Stimulated activated CD4-positive, alpha-beta T cell treated with anti-CD3 and anti-CD28 coated beads, Interleukin-15, amount 100 ng/mL, for 48 hours (primary cell): ENCODE results near the gene TSPAN14.

Source experiments
- DNase-seq, 2 donors: peaks; one replicate each; pipeline ENCODE4 v3.0.0-alpha.2; 2020; ENCODE audit warnings: low read depth in 2 of 2

TSPAN14 gene

DNA sequence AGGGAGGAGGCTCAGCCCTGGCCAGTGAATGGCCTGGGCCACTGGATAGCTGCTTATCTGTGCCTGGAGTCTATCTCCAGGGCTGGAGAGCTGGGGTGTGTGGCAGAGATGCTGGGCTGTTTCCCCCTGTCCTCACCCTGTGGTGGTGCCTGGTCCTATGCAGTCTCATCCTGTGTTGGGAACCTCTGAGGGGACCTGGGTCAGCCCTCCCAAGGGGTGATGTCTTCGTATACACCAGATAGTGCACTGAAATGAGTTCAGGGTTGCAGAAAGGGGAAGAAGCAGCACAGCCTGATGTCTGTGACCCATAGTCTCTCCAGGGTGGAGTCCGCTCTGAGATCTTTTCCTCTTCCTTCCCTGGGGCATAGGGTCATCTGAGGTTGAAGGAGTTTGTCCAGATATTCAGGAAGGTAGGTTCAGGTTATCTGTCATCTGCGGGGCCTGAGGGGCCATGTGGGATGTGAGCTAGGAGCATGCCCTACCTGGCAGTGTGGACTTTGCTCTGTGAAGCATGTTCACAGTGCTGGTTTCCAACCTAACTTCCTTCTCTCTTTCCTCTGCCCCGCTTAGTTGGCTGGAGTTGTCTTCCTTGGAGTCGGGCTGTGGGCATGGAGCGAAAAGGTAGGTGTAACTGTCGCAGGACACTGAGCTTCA, 50.2 kb downstream of the TSPAN14 start:
- no peak for DNase-seq

DNA sequence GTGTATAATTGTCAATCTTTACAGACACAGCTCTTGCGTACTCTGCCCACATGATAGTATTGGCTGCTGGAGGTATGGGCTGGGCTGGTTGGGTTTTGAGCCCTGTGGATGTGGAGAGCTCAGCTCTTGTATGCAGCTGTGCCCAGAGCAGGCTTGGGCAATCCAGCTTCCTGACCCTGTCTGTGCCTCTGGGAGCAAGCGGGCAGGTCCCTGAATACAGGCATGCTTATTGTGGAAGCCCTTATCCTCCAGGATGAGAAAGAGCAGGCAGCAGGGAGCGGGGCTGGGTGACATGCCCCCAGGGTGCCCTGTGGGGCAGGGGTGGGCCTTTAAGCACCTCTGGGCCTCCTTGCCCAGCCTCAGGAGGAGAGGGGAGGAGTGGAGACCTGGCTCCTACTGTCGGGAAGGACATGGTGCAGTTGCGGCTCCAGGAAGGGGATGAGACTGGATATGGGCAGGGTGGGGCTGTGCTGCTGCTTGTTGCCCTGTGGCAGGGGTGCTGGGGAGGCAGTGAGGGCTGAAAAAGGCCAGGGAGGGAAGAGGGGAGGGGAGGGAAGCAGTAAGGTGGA, 50.9 kb downstream of the TSPAN14 start:
- no peak for DNase-seq

DNA sequence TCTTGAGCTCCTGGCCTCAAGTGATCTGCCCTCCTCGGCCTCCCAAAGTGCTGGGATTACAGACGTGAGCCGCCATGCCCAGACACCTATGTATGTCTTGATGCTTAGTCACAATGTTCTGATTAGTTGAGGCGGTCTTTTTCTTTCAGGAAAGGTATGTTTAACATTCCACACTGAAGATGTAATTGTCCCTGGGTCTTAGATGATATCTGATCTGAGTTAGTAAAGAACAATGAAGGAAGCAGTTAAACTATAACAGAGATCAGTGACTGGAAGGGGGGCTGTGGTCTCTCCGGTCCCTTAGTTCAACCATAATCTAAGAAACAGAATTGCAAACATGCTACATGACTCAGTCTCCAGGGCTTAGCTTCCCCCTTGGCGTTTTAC, 52.1 kb downstream of the TSPAN14 start:
- DNase-seq: no peak

DNA sequence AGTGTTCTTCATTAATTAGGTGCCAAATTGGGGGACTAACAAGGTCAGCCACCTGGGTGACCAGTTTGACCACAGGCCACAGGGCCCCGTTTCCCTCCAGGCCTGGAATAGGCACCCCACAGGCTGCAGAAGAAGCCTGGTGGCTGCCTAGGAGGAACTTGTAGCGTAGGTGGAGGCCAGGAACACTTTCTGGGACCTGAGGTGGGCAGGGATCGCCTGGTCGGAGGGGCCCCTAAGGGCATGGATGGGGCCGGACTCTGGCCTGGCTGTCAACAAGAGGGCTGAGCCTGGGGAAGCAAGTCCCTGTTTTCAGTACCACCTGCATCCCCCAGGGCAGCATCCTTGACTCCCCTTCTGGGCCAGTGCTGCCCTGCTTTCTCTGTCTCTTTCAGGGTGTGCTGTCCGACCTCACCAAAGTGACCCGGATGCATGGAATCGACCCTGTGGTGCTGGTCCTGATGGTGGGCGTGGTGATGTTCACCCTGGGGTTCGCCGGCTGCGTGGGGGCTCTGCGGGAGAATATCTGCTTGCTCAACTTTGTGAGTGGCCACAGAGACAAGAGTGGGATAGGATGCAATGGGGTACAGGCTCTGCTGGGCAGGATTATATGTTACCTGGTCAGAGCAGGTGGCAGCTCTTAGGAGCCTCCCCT, 52.9 kb downstream of the TSPAN14 start:
- DNase-seq: no peak

DNA sequence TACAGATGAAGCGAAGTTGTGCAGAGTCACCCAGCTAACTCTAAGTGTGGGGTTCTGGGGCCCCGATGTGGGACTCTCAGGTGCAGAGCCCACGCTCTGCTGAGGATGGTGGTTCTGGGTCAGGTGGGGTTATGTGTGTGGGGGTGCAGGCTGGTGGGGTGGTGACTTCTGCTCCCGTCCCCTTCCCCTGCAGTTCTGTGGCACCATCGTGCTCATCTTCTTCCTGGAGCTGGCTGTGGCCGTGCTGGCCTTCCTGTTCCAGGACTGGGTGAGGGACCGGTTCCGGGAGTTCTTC, 54.9 kb downstream of the TSPAN14 start:
- DNase-seq: no peak

DNA sequence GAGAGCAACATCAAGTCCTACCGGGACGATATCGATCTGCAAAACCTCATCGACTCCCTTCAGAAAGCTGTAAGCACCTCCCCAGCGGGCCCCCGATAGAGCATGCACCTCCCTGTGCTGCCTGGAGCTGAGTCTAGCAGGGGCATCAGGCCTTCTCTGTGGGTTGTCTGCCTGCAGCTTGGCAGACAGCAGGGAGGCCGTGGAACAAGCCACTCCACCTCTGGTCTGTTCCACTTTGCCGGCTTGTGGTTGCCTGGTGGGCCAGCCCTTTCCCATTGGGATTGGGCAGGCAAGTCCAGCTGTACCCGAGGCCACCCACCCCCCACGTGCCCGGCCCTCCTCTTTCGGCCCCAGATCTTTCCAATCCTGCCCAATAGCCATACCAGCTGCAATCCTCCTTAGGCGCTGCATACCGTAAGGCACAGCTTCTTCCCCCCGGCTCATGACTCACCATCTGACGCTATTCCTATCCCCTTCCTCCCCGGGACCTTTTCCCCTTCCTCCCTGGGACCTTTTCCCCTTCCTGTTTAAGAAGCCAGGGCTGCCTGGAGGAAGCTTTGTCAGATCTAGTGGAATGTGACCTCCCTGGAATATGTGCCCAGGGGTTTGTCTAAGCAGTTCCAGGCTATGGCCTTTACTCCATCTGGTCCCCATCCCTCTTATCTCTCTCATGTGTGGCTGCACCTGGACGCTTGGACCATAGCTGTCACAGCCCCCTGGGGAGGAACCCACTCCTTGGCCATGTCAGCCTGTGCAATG, 55.5 kb downstream of the TSPAN14 start:
- no peak for DNase-seq

DNA sequence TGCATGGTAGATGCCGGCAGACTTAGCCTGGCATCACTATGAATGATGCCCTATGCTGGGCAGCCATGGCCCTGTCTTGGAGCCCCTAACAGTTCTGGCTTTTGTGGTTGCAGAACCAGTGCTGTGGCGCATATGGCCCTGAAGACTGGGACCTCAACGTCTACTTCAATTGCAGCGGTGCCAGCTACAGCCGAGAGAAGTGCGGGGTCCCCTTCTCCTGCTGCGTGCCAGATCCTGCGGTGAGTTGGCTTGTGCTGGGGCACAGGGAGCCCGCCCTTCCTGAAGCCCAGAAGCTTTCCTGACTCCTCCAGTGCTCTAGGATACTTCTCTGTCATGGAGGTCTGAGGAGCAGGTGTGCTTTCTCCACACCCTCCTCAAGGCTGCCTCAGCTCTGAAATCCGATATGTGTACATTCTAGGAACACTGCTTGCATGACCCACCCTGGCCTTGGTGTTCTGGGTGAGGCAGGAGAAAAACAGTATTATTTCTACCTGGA, 58.0 kb downstream of the TSPAN14 start:
- no peak for DNase-seq

DNA sequence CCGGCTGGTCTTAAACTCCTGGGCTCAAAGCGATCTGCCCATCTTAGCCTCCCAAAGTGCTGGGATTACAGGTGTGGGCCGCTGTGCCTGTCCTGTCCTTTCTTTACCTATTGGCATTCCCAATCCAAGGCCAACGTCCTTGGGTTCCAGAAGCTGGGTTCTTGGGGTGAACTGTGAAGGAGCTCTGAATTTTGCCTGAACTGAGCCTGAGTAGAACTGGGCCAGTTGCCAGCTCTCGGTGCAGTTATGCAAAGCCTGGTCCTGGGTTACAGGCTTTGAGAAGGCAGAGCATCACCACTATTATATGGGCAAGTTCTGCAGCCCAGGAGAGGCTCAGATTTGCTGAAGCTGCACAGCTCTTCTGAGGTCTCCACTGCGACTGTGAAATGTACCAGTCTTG, 59.0 kb downstream of the TSPAN14 start:
- DNase-seq: no peak

DNA sequence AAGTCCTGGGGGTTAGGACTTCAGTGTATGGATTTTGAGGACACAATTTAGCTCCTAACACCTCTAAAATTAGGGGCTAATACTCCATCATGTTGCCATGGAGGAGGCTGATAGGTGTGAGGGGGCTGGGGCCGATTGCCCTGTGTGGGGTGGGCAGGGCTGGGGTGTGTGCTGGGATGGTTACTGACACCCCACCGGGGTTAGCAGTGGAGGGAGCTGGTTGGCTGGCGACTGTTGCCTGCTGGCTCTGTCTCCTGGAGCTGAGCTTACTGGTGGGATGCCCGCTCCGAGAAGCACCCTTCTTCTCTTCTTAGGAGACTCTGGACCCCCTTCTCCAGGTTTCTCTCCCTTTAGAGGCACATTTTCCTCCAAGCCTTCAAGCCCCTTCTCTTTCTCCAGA, 61.4 kb downstream of the TSPAN14 start:
- DNase-seq: no peak

DNA sequence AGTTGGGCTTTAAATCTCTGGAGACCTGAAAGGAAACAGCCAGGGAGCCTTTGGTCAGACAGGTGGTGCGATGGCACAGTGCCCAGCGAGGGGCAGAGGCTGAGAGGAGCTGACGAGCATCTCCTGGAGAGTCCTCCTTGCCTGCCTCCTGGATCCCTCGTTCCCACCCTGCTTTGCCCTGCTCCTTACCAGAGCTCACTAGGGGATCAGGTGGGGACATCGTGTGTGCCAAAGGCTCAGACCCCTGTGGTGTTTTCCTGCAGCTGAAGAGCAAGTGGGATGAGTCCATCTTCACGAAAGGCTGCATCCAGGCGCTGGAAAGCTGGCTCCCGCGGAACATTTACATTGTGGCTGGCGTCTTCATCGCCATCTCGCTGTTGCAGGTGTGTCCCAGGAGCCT, 61.8 kb downstream of the TSPAN14 start:
- no peak for DNase-seq

DNA sequence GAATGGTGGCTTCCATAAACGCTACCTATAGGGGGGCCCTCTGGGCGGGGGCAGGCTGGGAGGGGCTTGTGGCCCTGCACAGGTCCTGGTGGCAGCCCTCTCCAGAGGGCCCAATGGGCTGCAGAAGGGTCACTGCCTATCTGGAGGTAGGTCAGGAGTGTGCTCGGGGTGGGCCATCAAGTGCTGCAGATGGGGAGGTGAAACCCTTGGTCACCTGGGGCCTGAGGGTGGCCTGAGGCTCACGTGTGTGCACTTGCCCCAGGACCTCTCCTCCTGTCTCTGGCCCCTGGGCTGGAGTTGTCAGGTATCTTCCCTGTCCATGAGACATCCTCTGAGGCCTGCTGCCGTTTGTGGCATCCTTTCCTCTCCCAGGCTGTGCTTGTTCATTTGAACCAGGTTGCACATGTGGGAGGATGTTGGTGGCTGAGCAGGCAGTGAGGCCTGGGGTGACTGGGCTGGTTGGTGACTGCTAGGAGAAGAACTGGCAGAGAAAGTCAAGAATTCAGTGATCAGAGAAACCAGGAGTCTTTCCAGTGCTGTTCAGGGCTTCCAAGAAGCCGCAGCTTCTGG, 62.5 kb downstream of the TSPAN14 start:
- DNase-seq: no peak

DNA sequence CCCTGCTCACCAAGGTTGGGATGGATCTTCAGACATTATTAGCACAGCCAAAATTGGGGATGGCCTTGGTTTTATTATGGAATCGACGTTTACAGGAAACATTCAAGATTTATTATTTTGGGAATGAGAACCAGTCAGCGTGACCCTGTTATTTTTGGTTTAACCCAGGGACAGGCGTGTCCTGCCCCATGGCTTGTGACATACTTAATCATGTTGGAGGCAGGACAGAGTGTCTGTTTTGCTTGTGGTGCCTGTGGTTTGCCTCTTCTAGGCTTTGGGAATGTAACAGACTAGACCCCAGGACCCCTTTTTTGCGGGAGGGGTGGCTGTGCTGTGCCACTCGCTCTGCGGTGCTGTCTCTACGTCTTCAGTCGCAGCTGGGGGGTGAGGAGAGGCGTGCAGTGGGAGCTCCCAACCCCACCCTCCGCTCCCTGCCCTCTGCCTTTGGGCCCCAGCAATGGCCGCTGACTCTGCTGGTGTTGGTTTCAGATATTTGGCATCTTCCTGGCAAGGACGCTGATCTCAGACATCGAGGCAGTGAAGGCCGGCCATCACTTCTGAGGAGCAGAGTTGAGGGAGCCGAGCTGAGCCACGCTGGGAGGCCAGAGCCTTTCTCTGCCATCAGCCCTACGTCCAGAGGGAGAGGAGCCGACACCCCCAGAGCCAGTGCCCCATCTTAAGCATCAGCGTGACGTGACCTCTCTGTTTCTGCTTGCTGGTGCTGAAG, 63.5 kb downstream of the TSPAN14 start:
- no peak for DNase-seq

DNA sequence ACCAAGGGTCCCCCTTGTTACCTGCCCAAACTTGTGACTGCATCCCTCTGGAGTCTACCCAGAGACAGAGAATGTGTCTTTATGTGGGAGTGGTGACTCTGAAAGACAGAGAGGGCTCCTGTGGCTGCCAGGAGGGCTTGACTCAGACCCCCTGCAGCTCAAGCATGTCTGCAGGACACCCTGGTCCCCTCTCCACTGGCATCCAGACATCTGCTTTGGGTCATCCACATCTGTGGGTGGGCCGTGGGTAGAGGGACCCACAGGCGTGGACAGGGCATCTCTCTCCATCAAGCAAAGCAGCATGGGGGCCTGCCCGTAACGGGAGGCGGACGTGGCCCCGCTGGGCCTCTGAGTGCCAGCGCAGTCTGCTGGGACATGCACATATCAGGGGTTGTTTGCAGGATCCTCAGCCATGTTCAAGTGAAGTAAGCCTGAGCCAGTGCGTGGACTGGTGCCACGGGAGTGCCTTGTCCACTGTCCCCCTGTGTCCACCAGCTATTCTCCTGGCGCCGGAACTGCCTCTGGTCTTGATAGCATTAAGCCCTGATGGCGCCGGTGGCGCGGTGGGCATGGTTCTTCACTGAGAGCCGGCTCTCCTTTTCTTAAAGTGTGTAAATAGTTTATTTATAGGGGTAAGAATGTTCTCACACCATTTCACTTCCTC, 64.2 kb downstream of the TSPAN14 start:
- no peak for DNase-seq

DNA sequence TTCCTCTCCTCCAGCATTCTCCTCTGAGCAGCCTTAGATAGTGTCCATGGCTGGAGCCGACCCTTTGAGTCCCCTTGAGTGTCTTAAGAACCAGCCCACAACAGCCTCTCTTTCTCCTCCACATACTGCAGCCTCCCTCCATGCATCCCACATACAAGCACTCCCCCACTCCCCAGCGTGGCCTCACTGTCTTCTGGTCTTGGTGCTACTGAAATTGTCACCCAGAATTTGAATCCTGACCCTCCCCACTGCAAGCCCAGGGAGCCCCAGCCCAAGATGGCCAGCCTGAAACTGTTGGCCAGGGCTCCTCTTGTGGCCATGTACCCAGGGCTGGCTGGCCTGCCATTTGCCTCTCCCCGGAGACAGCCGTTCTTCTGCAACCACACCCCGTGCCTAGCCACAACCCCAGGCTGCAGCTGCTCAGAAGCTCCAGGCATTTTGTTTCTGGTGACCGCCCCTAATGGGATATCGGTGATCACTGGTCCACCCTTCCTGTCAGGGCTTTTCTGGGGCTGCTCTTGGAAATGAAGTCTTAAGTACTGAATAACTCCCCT, 64.8 kb downstream of the TSPAN14 start:
- no peak for DNase-seq

DNA sequence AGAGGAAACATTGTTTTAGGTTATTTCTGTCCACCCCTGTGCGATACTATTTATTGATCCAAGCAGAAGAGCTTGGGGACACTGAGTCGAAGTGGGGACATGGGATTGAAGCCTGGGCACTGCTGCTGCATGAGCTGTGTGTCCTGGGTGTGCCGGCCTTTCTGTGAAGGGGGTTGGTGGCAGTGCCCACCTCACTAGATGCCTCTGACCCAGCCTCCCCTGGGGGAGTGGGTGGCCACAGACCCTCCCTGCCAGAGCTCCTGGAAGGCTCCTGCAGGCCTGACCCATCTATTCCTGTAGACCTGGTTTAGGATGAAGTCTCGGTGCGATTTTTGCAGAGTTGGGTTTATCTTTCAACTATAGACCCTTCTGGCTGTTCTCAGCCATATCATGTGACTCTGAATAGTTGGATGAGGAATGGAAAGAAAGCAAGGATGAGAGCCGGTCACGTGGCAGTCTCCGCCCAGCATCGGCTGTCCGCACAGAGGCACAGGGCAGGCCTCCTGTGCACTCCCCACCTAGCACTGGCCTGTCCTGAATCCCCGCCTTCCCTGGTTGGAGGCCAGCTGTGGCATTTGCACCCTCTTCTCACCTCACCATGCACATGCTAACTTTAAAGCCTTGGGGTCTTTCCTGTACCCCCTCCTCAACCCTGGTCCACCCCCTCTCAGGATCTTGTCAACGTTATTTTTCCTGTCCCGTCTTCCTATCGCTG, 66.0 kb downstream of the TSPAN14 start:
- DNase-seq: no peak

DNA sequence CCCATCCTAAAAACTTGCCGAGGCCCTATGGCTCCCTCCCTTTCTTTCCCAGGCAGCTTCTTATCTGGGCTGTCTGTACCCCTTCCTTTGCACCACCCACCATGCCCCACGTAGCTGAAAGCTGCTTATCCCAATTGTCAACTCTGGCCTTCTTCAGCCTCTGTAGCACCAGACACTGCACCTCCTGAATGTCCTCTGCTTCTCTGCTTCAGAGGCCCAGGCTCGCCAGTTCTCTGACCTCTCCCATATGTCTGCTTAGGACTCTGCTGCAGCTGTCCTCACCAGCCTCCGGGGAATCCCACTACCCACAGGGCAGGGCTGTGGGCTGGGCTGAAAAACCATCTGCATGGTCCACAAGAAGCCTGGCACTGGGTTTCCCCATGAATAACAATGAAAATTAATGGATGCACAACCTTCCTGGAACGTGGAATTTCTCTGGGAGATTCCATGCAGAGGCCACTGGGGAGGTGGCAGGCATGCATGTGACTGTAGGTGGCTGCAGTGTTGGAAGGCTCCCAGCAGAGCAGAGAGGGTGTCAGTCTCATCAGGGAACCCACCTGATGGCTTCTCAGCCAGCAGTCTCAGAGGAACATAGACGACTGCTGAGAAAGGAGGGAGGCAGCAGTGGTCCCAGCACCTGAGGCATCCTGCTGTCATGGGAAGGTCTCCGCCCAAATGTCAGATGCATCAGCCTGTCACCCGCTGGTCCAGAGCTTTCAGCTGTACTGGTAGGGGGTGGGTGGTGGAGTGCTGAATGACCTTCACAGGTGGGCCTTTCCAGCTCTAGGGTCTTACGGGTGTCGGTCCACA, 66.8 kb downstream of the TSPAN14 start:
- DNase-seq: no peak

DNA sequence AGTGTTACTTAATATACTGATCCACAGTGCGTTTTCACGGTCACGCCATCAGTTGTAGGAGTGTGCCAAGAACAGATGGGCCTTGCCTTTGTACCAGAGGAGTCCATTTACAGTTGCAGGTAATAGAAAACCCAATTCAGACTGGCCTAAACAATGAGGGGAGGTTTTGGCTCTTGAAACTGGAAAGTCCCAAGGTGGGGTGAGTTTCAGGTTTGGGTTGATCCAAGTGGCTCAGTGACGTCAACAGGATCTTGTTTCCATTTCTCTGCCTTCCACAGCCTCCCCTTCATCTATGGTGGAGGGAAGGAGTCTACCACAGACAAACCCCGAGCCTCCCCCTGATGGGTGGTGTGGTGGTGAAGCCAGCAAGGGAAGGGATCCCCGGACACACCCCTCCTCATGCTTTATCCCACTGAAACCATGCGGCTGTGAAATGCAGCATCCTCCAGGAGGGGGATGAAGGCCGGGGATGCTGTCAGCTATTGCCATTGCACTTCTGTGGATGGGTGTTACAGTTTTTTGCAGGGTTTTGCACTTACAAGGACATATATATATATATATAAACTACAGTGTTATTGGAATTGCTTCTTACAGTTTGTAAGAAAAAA, 68.8 kb downstream of the TSPAN14 start:
- no peak for DNase-seq

DNA sequence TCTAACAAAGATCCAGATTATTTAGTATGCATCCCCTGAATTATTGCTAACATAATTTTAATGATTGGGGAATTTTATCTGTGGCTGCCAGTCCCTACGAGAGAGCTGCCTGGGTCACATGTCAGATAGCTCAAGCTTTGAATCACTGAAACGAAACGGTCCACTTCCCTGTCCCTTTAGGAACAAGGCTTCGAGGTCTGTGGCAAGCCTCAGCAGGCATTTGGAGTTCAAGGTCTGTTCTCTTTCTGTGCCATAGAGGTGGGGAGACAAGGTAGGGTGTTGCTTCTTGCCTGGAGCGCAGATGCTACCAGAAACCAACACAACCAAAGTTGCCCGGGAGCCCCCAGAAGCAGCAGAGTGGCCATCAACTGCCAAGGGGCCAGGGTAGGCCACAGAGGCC, 69.7 kb downstream of the TSPAN14 start:
- DNase-seq: no peak
